ENCODE results near the gene HSCB. TPM values are rescaled to one million over a fixed set of nuclear protein-coding genes. Genes with fewer than 3 reads are reported as not detected.

The HSCB gene
- total RNA-seq, 1 experiment from 2014 or later, result 21.2 TPM

DNA sequence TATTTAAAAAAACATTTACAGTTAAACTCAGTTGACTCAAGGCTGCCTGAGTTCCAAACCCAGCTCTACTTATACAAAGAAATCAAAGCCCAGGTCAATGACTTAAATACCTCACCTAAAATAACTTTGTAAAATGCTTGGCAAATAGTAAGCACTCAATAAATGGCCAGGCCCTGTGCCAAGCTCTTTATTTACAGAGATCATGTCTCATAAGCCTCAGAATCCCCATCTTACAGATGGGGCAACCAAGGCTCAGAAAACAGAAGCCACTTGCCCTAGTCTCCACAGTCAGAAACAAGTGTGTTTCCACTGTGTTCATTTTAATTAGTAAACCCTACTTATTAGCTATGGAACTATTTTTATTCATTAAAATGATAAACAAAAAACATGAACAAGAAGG, 31.7 kb upstream of the HSCB start:
- Histone ChIP-seq H2BK12ac (ENCODE audit: insufficient read length, low read depth, low read length) (no peak overlapping the region), H4K5ac (ENCODE audit: insufficient read length, low read depth, low read length) (no peak overlapping the region), H2BK20ac (ENCODE audit: low read depth, low read length, poor library complexity, severe bottlenecking) (no peak overlapping the region), H2AFZ (ENCODE audit: low read length) (no peak overlapping the region), H2BK120ac (ENCODE audit: low read depth, low read length, poor library complexity, severe bottlenecking) (no peak overlapping the region), H3K18ac (ENCODE audit: insufficient read length, low read depth, low read length) (no peak overlapping the region), H3K23me2 (ENCODE audit: insufficient read length, low read depth, low read length, poor library complexity, severe bottlenecking) (no peaks in the 10 kb centered on the region), H2BK5ac (ENCODE audit: insufficient read length, low read length) (no peak overlapping the region), H4K91ac (ENCODE audit: insufficient read length, low read depth, low read length) (no peak overlapping the region), H3K56ac (ENCODE audit: insufficient read length, low read depth, low read length) (no peak overlapping the region), H3K79me2 (ENCODE audit: insufficient read depth, low read length) (no peaks in the 10 kb centered on the region), H3K9ac (ENCODE audit: extremely low read depth, insufficient read length, low read length) (no peak overlapping the region), H2BK15ac (ENCODE audit: low read depth, low read length) (no peak overlapping the region), H4K20me1 (ENCODE audit: control insufficient read depth, insufficient read depth, insufficient read length) (no peaks in the 10 kb centered on the region), H3K4ac (ENCODE audit: low read depth, low read length) (no peak overlapping the region), H3K79me1 (ENCODE audit: insufficient read depth, low read depth, low read length, poor library complexity, severe bottlenecking) (no peaks in the 10 kb centered on the region), H3K14ac (ENCODE audit: insufficient read depth, low read length) (no peak overlapping the region), H2AK5ac (ENCODE audit: insufficient read length, low read length) (no peak overlapping the region), H3K27me3 (ENCODE audit: insufficient read depth, low read length) (no peaks in the 10 kb centered on the region), H4K8ac (replicated peaks; ENCODE audit: insufficient read length, low read depth, low read length) (no peak overlapping the region), H3K9me3 (ENCODE audit: control insufficient read depth, low read depth, low read length) (no peaks in the 10 kb centered on the region), H3K23ac (ENCODE audit: insufficient read length, low read depth, low read length) (no peak overlapping the region), H3T11ph (ENCODE audit: low read length) (no peak overlapping the region), H3K4me1 (ENCODE audit: insufficient read depth, low read length) (no peaks in the 10 kb centered on the region), H3K27ac (ENCODE audit: insufficient read length, low read depth, low read length) (no peak overlapping the region), H3K4me2 (ENCODE audit: insufficient read depth, insufficient read length, low read length) (no peak overlapping the region)
- H3K4me3 Mint-ChIP-seq, result no peak overlapping the region
- no peaks in the 10 kb centered on the region for H3K9me3 Mint-ChIP-seq
- TF ChIP-seq CTCF (conservative IDR thresholded peaks at IDR 0.05), result no peak
- no peak overlapping the region for H3K27ac Mint-ChIP-seq
- H3K27me3 Mint-ChIP-seq (ENCODE audit: low read depth), result no peaks in the 10 kb centered on the region
- DNase-seq, result no peak
- peaks cover 0 to 2% of the 10 kb centered on the region in 2 experiments; a peak in 2 of 4 replicates for H3K4me1 Mint-ChIP-seq
- peaks cover 48 to 78% (median 70%) of the 10 kb centered on the region in 3 experiments for H3K36me3 Mint-ChIP-seq (ENCODE audit: insufficient read depth in 1 of 3, low read depth in 3 of 3)
